ENCODE measurements around the gene ABO.

ABO gene

GRCh38 chr9:133248726-133249295, 26.2 kb downstream of the ABO start:
- FAIRE-seq: no peak

GRCh38 chr9:133247632-133248031, 27.4 kb downstream of the ABO start:
- no peak for TF ChIP-seq CTCF (IDR thresholded peaks at IDR 0.05; ENCODE audit: insufficient read depth, missing control alignments)
- FAIRE-seq: no peak
- DNase-seq (ENCODE audit: insufficient read length, low spot score): no peak

More at GRCh38 chr9:133248726-133249295, 26.2 kb downstream of the ABO start:
- DNase-seq (ENCODE audit: insufficient read length, low spot score): no peak
- no peak for TF ChIP-seq CTCF (IDR thresholded peaks at IDR 0.05; ENCODE audit: insufficient read depth, missing control alignments)

DNA sequence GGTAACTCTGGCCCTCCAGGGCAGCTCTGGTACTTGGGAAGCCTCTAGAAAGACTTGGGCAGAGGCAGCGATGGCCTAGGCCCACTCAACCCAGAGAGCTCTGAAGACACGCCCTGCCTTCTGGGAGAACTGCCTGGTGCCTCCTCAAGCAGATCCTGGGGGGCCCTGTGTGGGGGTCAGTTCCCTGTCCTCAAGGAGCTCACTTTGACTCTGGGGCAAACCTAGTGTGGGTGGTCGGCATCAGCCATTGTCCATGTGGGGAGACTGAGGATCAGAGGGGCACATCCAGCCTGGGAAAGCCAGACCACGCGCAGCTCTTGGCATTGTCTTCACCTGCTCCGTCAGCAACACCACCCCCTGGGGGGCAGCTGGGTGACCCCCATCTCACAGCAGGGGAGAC, 28.0 kb downstream of the ABO start:
- TF ChIP-seq CTCF (IDR thresholded peaks at IDR 0.05; ENCODE audit: insufficient read depth, missing control alignments): no peak
- FAIRE-seq: no peak
- DNase-seq (ENCODE audit: insufficient read length, low spot score): no peak

DNA sequence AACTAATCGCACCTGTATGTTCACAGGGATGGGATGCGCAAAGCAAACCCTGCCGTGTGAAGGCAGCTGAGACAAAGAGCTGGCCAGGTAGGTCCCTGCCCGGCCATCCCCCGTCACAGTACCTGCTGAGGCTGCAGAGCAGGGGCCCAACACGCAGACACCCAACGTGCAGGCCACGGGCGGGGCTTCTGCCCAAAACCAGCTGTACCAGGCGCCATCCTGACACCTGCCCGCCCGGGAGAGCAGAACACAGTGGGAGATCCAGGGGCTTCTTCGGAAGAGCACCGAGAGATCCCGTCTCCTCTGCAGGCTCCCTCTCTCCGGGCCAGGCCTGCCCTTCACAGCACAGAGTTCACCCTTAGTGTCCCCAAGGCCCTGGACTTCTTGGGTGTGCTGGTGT, 28.4 kb downstream of the ABO start:
- TF ChIP-seq CTCF (IDR thresholded peaks at IDR 0.05; ENCODE audit: insufficient read depth, missing control alignments): no peak
- no peak for DNase-seq (ENCODE audit: insufficient read length, low spot score)
- FAIRE-seq: no peak

DNA sequence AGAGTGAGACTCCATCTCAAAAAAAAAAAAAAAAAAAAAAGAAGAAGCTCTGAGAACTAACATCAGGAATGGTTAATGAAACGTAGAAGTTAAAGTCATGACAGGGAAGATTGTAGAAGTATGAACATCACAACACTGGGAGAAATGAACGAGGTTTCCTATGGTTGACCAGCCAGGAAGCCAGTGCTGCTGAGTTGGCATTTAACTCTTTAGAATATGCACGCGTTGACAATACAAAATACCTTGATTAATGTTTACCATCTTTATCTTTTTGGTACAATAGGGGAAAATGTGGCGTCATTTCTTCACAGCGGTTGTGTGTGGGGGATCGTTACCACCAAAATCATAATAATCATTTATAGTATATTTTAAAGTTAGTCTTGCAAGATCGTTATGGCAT, 32.0 kb downstream of the ABO start:
- DNase-seq (ENCODE audit: insufficient read length, low spot score): no peak
- TF ChIP-seq CTCF (IDR thresholded peaks at IDR 0.05; ENCODE audit: insufficient read depth, missing control alignments): no peak
- no peak for FAIRE-seq

DNA sequence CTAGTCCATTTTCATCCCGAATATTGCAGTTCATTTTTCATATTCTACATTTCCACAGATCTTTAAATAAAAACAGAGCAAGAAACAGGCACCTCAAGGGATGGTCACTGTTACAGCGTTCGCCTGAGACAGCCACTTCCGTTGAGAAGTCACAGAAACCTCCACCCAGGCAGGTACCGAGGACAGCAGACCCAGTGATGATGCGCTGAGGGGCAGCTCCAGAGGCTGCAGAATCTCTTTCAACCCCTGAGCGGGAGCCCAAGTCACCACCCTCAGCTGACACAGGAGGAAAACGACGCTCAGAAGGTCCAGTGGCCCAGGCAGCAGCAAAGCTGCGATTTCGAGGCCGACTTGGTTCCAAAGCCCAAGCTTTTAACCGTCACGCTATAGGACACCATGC, 32.8 kb downstream of the ABO start:
- no peak for TF ChIP-seq CTCF (IDR thresholded peaks at IDR 0.05; ENCODE audit: insufficient read depth, missing control alignments)
- DNase-seq (ENCODE audit: insufficient read length, low spot score) (no peak), FAIRE-seq (no peak)

- TF ChIP-seq CTCF (IDR thresholded peaks at IDR 0.05; ENCODE audit: insufficient read depth, missing control alignments): no peak
- no peak for DNase-seq (ENCODE audit: insufficient read length, low spot score)
- FAIRE-seq: no peak
Measured at GRCh38 chr9:133239533-133240090, 35.4 kb downstream of the ABO start.

Data from D721Med (cell line).